NB4 (cell line): Measurements from ENCODE around the gene GAS7.
A peak's percentile ranks its signal among the peaks of the same experiment; 100 is the strongest.

Experiments
- DNase-seq: peaks from one replicate; pipeline ENCODE4 v3.0.0; 2010; ENCODE audit warnings: low read depth
- H3K4me3 ChIP-seq: one replicate; pipeline ENCODE4 v1.5.1; 2011; ENCODE audit warnings: mild to moderate bottlenecking, low read depth, low read length, moderate library complexity
- CTCF ChIP-seq: IDR thresholded peaks from one replicate; pipeline ENCODE4 v1.5.1; 2012; ENCODE audit warnings: low read depth, low read length
- MAX ChIP-seq: IDR thresholded peaks from 2 replicates; pipeline ENCODE4 v1.6.1; 2011; ENCODE audit warnings: low read depth, low read length
- MYC ChIP-seq: IDR thresholded peaks from 2 replicates; pipeline ENCODE4 v1.6.1; 2011; ENCODE audit warnings: low read depth, low read length
- POLR2A ChIP-seq: IDR thresholded peaks from 2 replicates; pipeline ENCODE4 v1.6.1; 2011; ENCODE audit warnings: mild to moderate bottlenecking; ENCODE audit not compliant: insufficient read length; ENCODE audit errors: extremely low read depth

The GAS7 gene

GRCh38 chr17:10055262-10055975 lies 143.0 kb downstream of the GAS7 start:
- H3K4me3 ChIP-seq = no peak overlapping the region
- no peak for TF ChIP-seq CTCF
- TF ChIP-seq MYC = no peak
- no peak for TF ChIP-seq POLR2A
- TF ChIP-seq MAX = no peak
- no peak for DNase-seq

GRCh38 chr17:10053782-10054540 lies 144.4 kb downstream of the GAS7 start:
- DNase-seq = no peak
- no peak for TF ChIP-seq MYC
- TF ChIP-seq MAX = no peak
- TF ChIP-seq CTCF = no peak
- TF ChIP-seq POLR2A = no peak
- H3K4me3 ChIP-seq = no peak overlapping the region

GRCh38 chr17:10052106-10052813 lies 146.1 kb downstream of the GAS7 start:
- no peak for TF ChIP-seq MAX
- TF ChIP-seq MYC = no peak
- TF ChIP-seq POLR2A = no peak
- TF ChIP-seq CTCF = no peak
- no peak overlapping the region for H3K4me3 ChIP-seq
- no peak for DNase-seq

GRCh38 chr17:10051112-10051511 lies 147.3 kb downstream of the GAS7 start:
- DNase-seq = peak; percentile 81
- H3K4me3 ChIP-seq = no peak overlapping the region

More at GRCh38 chr17:10051112-10051511, 147.3 kb downstream of the GAS7 start:
- TF ChIP-seq MAX (no peak), MYC (no peak), POLR2A (no peak), CTCF (no peak)
